CD4-positive, alpha-beta T cell (primary cell): ENCODE measurements around the gene ST6GALNAC3. TPM values are rescaled to one million over a fixed set of nuclear protein-coding genes. Genes with fewer than 3 reads are reported as not detected.

Experiments used
- ATAC-seq: fragments of 200-7000 bp; cut with Tn5 transposase; one replicate; pipeline ENCODE4 v1.10.0; 2022; ENCODE audit warnings: mild to moderate bottlenecking; ENCODE audit not compliant: poor library complexity
- CTCF ChIA-PET: fragments of 350-600 bp; sonication (Branson Sonifier 250); formaldehyde crosslinking; loops from one replicate; lab custom pipeline; 2021; ENCODE audit warnings: antibody characterized with exemption, inconsistent platforms; lab: Charles Lee
- POLR2A ChIA-PET: fragments of 350-600 bp; sonication (Branson Sonifier 250); formaldehyde crosslinking; loops from one replicate; lab custom pipeline; 2021; ENCODE audit warnings: antibody characterized with exemption, inconsistent platforms; lab: Charles Lee
- DNase-seq, 14 experiments: peaks; one replicate each; pipeline ENCODE4 v3.0.0-alpha.2; 2013 to 2020; ENCODE audit warnings: mixed read lengths in 2 of 14
- H3K27ac ChIP-seq, 2 donors: one replicate each; pipeline versions ENCODE4 v1.5.1 to v1.7.0; 2013; ENCODE audit warnings: low read length in 2 of 2, low read depth in 1 of 2, mild to moderate bottlenecking in 1 of 2
- H3K27me3 ChIP-seq, 2 experiments: 1 replicate in 1 of 2; 2 replicates in 1 of 2; pipeline versions ENCODE4 v1.6.1 to v1.7.0; 2013; ENCODE audit warnings: low read length in 2 of 2, control low read depth in 1 of 2, mild to moderate bottlenecking in 1 of 2, moderate library complexity in 1 of 2; ENCODE audit not compliant: insufficient read depth in 2 of 2, control insufficient read depth in 1 of 2
- H3K36me3 ChIP-seq: one replicate; pipeline ENCODE4 v1.6.1; 2013; ENCODE audit warnings: low read length, control low read depth; ENCODE audit not compliant: insufficient read depth
- H3K4me1 ChIP-seq: one replicate; pipeline ENCODE4 v1.6.1; 2013; ENCODE audit warnings: low read length, control low read depth; ENCODE audit not compliant: insufficient read depth
- H3K4me3 ChIP-seq: one replicate; pipeline ENCODE4 v1.5.1; 2013; ENCODE audit warnings: mild to moderate bottlenecking, low read length, moderate library complexity
- H3K9me3 ChIP-seq, 2 experiments: 1 replicate in 1 of 2; 2 replicates in 1 of 2; pipeline versions ENCODE4 v1.6.1 to v1.7.0; 2013; ENCODE audit warnings: low read length in 2 of 2, mild to moderate bottlenecking in 2 of 2, control low read depth in 1 of 2, moderate library complexity in 1 of 2; ENCODE audit not compliant: control insufficient read depth in 1 of 2, insufficient read depth in 1 of 2
- H3K27ac Mint-ChIP-seq: one replicate; pipeline ENCODE4 v1.8.0; 2020; ENCODE audit warnings: mixed read lengths
- H3K27me3 Mint-ChIP-seq: one replicate; pipeline ENCODE4 v1.8.0; 2021; ENCODE audit warnings: mixed read lengths
- H3K36me3 Mint-ChIP-seq: one replicate; pipeline ENCODE4 v1.8.0; 2021; ENCODE audit warnings: low read depth, mixed read lengths
- H3K4me1 Mint-ChIP-seq: one replicate; pipeline ENCODE4 v1.8.0; 2021; ENCODE audit warnings: low read depth, mixed read lengths
- H3K4me3 Mint-ChIP-seq: one replicate; pipeline ENCODE4 v1.8.0; 2020; ENCODE audit warnings: mild to moderate bottlenecking, mixed read lengths
- H3K9me3 Mint-ChIP-seq: one replicate; pipeline ENCODE4 v1.8.0; 2020; ENCODE audit warnings: mixed read lengths
- intact Hi-C, 2 experiments: fragments of 100-400 bp; cut with DNase I in 1 of 2; cut with micrococcal nuclease in 1 of 2; formaldehyde crosslinking; loops; one replicate each; pipeline versions ENCODE4 v1.15.1 to v1.9.0; 2023 to 2025; cut with DNase I, micrococcal nuclease
- total RNA-seq, 174 experiments: library from RNA in 2 of 174; stranded (reverse) in 2 of 174; gene quantifications; one replicate each; pipeline ENCODE4 v1.2.3 and lab custom pipeline; 2021 to 2026
- TF ChIP-seq, protein P1 (sequence below): fragments of 200-600 bp; IDR thresholded peaks from one replicate; pipeline ENCODE4 v1.8.0; 2022; ENCODE audit warnings: antibody characterized with exemption, mild to moderate bottlenecking

Gene ST6GALNAC3
- total RNA-seq, 2 experiments from 2014 or later, result 0.77 to 1.3 TPM

- Histone ChIP-seq H3K36me3 (no peaks in the 10 kb centered on the region), H3K9me3 (no peaks in the 10 kb centered on the region), H3K27me3 (no peaks in the 10 kb centered on the region), H3K4me3 (no peak overlapping the region), H3K4me1 (no peaks in the 10 kb centered on the region), H3K27ac (no peak overlapping the region)
- Mint-ChIP-seq H3K27ac (no peak overlapping the region), H3K4me1 (no peaks in the 10 kb centered on the region), H3K9me3 (no peaks in the 10 kb centered on the region), H3K36me3 (no peaks in the 10 kb centered on the region), H3K27me3 (peaks cover 7% of the 10 kb centered on the region), H3K4me3 (no peak overlapping the region)
- intact Hi-C loops, result no loop called here
- no peak for ATAC-seq
- no peak for DNase-seq
- ChIA-PET CTCF (interaction anchor here (0.9 kb wide), 1 partner anchor 10 kb away, joined by 3 read pairs; no protein-coding TSS in a partner anchor), POLR2A (no interaction called here)
- TF ChIP-seq, protein P1, sequence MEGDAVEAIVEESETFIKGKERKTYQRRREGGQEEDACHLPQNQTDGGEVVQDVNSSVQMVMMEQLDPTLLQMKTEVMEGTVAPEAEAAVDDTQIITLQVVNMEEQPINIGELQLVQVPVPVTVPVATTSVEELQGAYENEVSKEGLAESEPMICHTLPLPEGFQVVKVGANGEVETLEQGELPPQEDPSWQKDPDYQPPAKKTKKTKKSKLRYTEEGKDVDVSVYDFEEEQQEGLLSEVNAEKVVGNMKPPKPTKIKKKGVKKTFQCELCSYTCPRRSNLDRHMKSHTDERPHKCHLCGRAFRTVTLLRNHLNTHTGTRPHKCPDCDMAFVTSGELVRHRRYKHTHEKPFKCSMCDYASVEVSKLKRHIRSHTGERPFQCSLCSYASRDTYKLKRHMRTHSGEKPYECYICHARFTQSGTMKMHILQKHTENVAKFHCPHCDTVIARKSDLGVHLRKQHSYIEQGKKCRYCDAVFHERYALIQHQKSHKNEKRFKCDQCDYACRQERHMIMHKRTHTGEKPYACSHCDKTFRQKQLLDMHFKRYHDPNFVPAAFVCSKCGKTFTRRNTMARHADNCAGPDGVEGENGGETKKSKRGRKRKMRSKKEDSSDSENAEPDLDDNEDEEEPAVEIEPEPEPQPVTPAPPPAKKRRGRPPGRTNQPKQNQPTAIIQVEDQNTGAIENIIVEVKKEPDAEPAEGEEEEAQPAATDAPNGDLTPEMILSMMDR, result no peak
Measured at GRCh38 chr1:76144247-76144646, 69.7 kb downstream of the ST6GALNAC3 start.

- ATAC-seq, result no peak
- H3K27me3 ChIP-seq, result no peaks in the 10 kb centered on the region
- no peaks in the 10 kb centered on the region for H3K36me3 ChIP-seq
- Mint-ChIP-seq H3K27ac (no peak overlapping the region), H3K27me3 (peaks cover 13% of the 10 kb centered on the region), H3K9me3 (no peaks in the 10 kb centered on the region), H3K36me3 (no peaks in the 10 kb centered on the region), H3K4me3 (no peak overlapping the region), H3K4me1 (no peaks in the 10 kb centered on the region)
- H3K27ac ChIP-seq, result no peak overlapping the region
- intact Hi-C loops, result no loop called here
- no peak for DNase-seq
- ChIA-PET CTCF (no interaction called here), POLR2A (no interaction called here)
- H3K4me1 ChIP-seq, result no peaks in the 10 kb centered on the region
- TF ChIP-seq, protein P1, result no peak
- no peak overlapping the region for H3K4me3 ChIP-seq
- H3K9me3 ChIP-seq, result no peaks in the 10 kb centered on the region
Measured at GRCh38 chr1:76145332-76145731, 70.8 kb downstream of the ST6GALNAC3 start.

DNA sequence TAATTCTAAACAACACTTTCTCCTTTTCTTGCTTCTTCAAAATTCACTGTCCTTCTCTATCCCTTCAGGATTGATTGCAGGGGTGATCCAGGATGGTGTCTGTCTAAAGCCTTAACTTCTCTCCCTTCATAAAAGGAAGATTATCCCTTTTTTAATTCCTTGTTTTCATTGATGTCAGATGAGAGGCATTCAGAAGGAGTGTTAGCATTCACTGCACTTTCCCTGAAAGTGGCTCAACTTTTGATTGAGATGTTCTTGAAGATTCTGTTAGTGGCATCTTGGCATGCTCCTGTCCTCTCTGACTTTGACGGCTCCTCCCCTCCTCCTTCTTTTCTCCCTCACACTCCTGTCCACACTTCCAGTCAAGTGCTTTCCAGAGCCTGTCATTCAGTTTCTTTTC lies 71.6 kb downstream of the ST6GALNAC3 start:
- CTCF ChIA-PET, result no interaction called here

More for the DNA sequence above, 71.6 kb downstream of the ST6GALNAC3 start:
- no peaks in the 10 kb centered on the region for H3K36me3 Mint-ChIP-seq
- H3K27ac ChIP-seq, result no peak overlapping the region
- no peaks in the 10 kb centered on the region for H3K9me3 Mint-ChIP-seq
- no peak overlapping the region for H3K27ac Mint-ChIP-seq
- H3K9me3 ChIP-seq, result no peaks in the 10 kb centered on the region
- POLR2A ChIA-PET, result interaction anchor here (0.6 kb wide), 1 partner anchor 1547 kb away, joined by 3 read pairs; no protein-coding TSS in a partner anchor
- H3K4me1 Mint-ChIP-seq, result no peaks in the 10 kb centered on the region
- intact Hi-C loops, result no loop called here
- H3K36me3 ChIP-seq, result no peaks in the 10 kb centered on the region
- no peak overlapping the region for H3K4me3 Mint-ChIP-seq
- DNase-seq (no peak), ATAC-seq (no peak)
- TF ChIP-seq, protein P1, result no peak
- H3K4me1 ChIP-seq, result no peaks in the 10 kb centered on the region
- no peak overlapping the region for H3K4me3 ChIP-seq
- H3K27me3 ChIP-seq, result no peaks in the 10 kb centered on the region
- H3K27me3 Mint-ChIP-seq, result peaks cover 13% of the 10 kb centered on the region
